ENCODE results near the gene CDKN2AIP. TPM values are rescaled to one million over a fixed set of nuclear protein-coding genes. Genes with fewer than 3 reads are reported as not detected.

The CDKN2AIP gene
- total RNA-seq, 4 donors from 2014 or later: 19.4 to 21.8 (median 20.5) TPM

DNA sequence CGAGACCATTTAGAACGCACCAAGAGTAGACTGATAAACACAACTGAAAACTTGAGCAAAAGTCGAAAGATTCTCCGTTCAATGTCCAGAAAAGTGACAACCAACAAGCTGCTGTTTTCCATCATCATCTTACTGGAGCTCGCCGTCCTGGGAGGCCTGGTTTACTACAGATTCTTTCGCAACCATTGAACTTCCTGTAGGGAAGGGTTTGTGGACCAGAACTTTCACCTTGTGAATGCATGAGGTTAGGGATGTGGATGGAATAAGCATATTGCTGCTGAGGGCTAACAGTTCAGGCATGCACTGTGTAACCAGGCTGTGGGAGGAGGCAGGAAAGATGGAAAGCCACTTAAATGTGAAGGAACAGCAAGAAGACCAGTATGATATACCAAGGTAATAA, 39.6 kb downstream of the CDKN2AIP start:
- no peaks in the 10 kb centered on the region for H3K27me3 ChIP-seq
- TF ChIP-seq, protein P1, sequence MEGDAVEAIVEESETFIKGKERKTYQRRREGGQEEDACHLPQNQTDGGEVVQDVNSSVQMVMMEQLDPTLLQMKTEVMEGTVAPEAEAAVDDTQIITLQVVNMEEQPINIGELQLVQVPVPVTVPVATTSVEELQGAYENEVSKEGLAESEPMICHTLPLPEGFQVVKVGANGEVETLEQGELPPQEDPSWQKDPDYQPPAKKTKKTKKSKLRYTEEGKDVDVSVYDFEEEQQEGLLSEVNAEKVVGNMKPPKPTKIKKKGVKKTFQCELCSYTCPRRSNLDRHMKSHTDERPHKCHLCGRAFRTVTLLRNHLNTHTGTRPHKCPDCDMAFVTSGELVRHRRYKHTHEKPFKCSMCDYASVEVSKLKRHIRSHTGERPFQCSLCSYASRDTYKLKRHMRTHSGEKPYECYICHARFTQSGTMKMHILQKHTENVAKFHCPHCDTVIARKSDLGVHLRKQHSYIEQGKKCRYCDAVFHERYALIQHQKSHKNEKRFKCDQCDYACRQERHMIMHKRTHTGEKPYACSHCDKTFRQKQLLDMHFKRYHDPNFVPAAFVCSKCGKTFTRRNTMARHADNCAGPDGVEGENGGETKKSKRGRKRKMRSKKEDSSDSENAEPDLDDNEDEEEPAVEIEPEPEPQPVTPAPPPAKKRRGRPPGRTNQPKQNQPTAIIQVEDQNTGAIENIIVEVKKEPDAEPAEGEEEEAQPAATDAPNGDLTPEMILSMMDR (IDR thresholded peaks at IDR 0.05): no peak
- no peak for TF ChIP-seq EP300 (IDR thresholded peaks at IDR 0.05)
- TF ChIP-seq POLR2A (IDR thresholded peaks at IDR 0.05; ENCODE audit: low read depth): no peak
- TF ChIP-seq POLR2AphosphoS5 (IDR thresholded peaks at IDR 0.05): no peak

DNA sequence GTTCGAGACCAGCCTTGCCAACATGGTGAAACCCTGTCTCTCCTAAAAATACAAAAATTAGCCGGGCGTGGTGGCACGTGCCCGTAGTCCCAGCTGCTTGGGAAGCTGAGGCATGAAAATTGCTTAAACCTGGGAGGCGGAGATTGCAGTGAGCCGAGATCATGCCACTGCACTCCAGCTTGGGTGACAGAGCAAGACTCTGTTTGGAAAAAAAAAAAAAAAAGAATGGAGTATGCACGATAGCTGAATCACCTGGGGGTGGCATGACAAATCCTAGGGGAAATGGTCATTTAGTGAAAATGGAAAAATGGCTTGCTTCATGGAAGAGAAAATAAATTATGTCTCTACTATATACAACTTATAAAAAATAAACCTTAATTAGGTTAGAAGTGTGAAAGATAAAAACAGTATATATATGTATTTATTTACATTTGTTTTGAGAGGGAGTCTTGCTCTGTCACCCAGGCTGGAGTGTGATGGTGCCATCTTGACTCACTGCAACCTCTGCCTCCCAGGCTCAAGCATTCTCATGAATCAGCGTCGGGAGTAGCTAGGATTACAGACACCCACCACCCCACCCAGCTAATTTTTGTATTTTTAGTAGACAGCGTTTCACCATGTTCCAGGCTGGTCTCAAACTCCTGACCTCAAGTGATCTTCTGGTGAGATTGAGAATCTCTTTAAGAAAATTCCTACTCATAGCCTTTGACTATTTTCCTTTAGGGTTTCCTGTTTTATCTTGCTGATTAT, 41.1 kb downstream of the CDKN2AIP start:
- no peaks in the 10 kb centered on the region for H3K4me1 ChIP-seq
- H3K27ac ChIP-seq (replicated peaks in 1 of 4): no peak overlapping the region
- no peaks in the 10 kb centered on the region for H3K9me3 ChIP-seq
- 88% methylated on average over 11 of the region's 11 CpGs for WGBS
- no peaks in the 10 kb centered on the region for H3K27me3 ChIP-seq
- no peak for TF ChIP-seq POLR2A (IDR thresholded peaks at IDR 0.05; ENCODE audit: low read depth)
- no peak for TF ChIP-seq EP300 (IDR thresholded peaks at IDR 0.05)
- no peak for TF ChIP-seq POLR2AphosphoS5 (IDR thresholded peaks at IDR 0.05)
- TF ChIP-seq, protein P1 (IDR thresholded peaks at IDR 0.05): no peak
- intact Hi-C loops (cut with DNase I): no loop called here
- no peaks in the 10 kb centered on the region for H3K36me3 ChIP-seq
- no peak for DNase-seq (ENCODE audit: extremely low spot score)
- no peak overlapping the region for H3K4me3 ChIP-seq

More for the DNA sequence above, 39.6 kb downstream of the CDKN2AIP start:
- Histone ChIP-seq H3K4me1 (no peaks in the 10 kb centered on the region), H3K36me3 (no peaks in the 10 kb centered on the region), H3K9me3 (no peaks in the 10 kb centered on the region), H3K27ac (replicated peaks in 1 of 4) (no peak overlapping the region), H3K4me3 (no peak overlapping the region)
- peak; percentile 72 for DNase-seq (ENCODE audit: extremely low spot score)
- 94% methylated on average over 7 of the region's 7 CpGs for WGBS
- intact Hi-C loops (cut with DNase I): no loop called here

- 87% methylated on average over 3 of the region's 3 CpGs for WGBS
- TF ChIP-seq POLR2A (IDR thresholded peaks at IDR 0.05; ENCODE audit: low read depth) (no peak), EP300 (IDR thresholded peaks at IDR 0.05) (no peak), POLR2AphosphoS5 (IDR thresholded peaks at IDR 0.05) (no peak)
- TF ChIP-seq, protein P1 (IDR thresholded peaks at IDR 0.05): no peak
- intact Hi-C loops (cut with DNase I): no loop called here
Measured at GRCh38 chr4:183492791-183493222, 48.4 kb downstream of the CDKN2AIP start.

DNA sequence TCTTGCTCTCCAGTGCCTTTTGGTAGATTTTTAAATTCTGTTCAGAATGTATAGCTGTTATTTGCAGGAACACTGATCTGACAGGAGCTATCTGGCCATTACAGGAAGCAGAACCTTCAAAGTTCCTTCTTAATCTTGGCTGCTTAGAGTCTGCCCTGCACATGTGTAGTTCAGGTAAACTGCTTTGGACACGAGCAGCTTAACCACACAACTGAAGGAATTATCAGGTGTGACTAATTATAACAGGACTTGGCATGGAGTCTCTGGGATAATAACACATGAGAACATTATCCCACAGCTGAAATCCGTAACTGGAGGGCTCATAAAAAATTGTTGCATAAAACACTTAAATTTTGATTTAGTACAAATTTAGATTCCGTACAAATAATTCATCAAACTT, 48.8 kb downstream of the CDKN2AIP start:
- no peak for DNase-seq (ENCODE audit: extremely low spot score)
- H3K9me3 ChIP-seq: peaks cover 0 to 8% (median 0%) of the 10 kb centered on the region in 4 donors
- H3K4me1 ChIP-seq: no peaks in the 10 kb centered on the region
- intact Hi-C loops (cut with DNase I): no loop called here
- H3K36me3 ChIP-seq: peaks cover 0 to 7% (median 3%) of the 10 kb centered on the region in 4 donors
- no peaks in the 10 kb centered on the region for H3K27me3 ChIP-seq
- H3K27ac ChIP-seq (replicated peaks in 1 of 4): no peak overlapping the region
- no peak overlapping the region for H3K4me3 ChIP-seq
- TF ChIP-seq EP300 (IDR thresholded peaks at IDR 0.05) (no peak), POLR2AphosphoS5 (IDR thresholded peaks at IDR 0.05) (no peak), POLR2A (IDR thresholded peaks at IDR 0.05; ENCODE audit: low read depth) (no peak)
- TF ChIP-seq, protein P1 (IDR thresholded peaks at IDR 0.05): no peak
- 85% methylated on average over 3 of the region's 3 CpGs for WGBS

More at GRCh38 chr4:183492791-183493222, 48.4 kb downstream of the CDKN2AIP start:
- Histone ChIP-seq H3K27me3 (no peaks in the 10 kb centered on the region), H3K9me3 (peaks cover 0 to 8% (median 0%) of the 10 kb centered on the region in 4 donors), H3K27ac (replicated peaks in 1 of 4) (no peak overlapping the region), H3K4me1 (no peaks in the 10 kb centered on the region), H3K36me3 (peaks cover 0 to 7% (median 3%) of the 10 kb centered on the region in 4 donors), H3K4me3 (no peak overlapping the region)
- no peak for DNase-seq (ENCODE audit: extremely low spot score)
